Panc1 (cell line): ENCODE data around the gene ANKRD29.

Source experiments
- CTCF ChIP-seq: fragments of 450-650 bp; IDR thresholded peaks from 2 replicates; pipeline ENCODE4 v1.5.1; 2017; ENCODE audit warnings: mild to moderate bottlenecking
- SIN3A ChIP-seq: IDR thresholded peaks from 2 replicates; pipeline ENCODE4 v1.6.1; 2012; ENCODE audit warnings: low read depth, mild to moderate bottlenecking, low read length, moderate library complexity, borderline replicate concordance; ENCODE audit not compliant: insufficient read depth

- TF ChIP-seq CTCF (no peak), SIN3A (no peak)
Measured at GRCh38 chr18:23574611-23575308, 88.0 kb downstream of the ANKRD29 start.
